K562 (cell line): ENCODE measurements around the gene LMO2. TPM values are rescaled to one million over a fixed set of nuclear protein-coding genes. Genes with fewer than 3 reads are reported as not detected.

Source experiments
- ATAC-seq: fragments of 200-7000 bp; cut with Tn5 transposase; 3 replicates; pipeline ENCODE4 v1.9.1; 2020; ENCODE audit warnings: moderate library complexity
- BruUV-seq: library from RNA; stranded (reverse); fragments of 400-500 nt; replicated peaks from 2 replicates; lab custom pipeline; 2021; lab: Mats Ljungman, UMichigan
- CTCF ChIA-PET: fragments of 300-600 bp; formaldehyde crosslinking; extraction: SDS; loops from one replicate; lab custom pipeline; 2021; ENCODE audit warnings: low intra/inter-chr PET ratio; lab: Yijun Ruan, JAX
- POLR2A ChIA-PET: fragments of 300-600, 350-650 bp; sonication (Branson Sonifier 250); formaldehyde crosslinking; extraction: SDS; loops from one replicate; lab custom pipeline; 2021; ENCODE audit warnings: antibody characterized with exemption, inconsistent platforms; lab: Yijun Ruan, JAX
- DNase-seq, 4 experiments: peaks; one replicate each; pipeline versions ENCODE4 v3.0.0 to v3.0.0-alpha.2; 2011 to 2018; ENCODE audit warnings: low spot score in 3 of 4, mixed read lengths in 3 of 4; ENCODE audit errors: extremely low read depth in 1 of 4
- FAIRE-seq: peaks from 2 replicates; lab custom pipeline; 2011; peaks lifted over from hg19 to GRCh38; lab: Jason Lieb, UNC
- H2AFZ ChIP-seq: 2 replicates; pipeline ENCODE4 v1.6.0; 2011; ENCODE audit warnings: low read depth, low read length, control low read depth, inconsistent platforms
- H3K27ac ChIP-seq: fragments of 200-600 bp; 3 replicates; pipeline ENCODE4 v1.8.0; 2011; ENCODE audit warnings: low read depth, mild to moderate bottlenecking, control low read depth, inconsistent platforms, low read length, moderate library complexity, mixed read lengths; ENCODE audit errors: extremely low read depth
- H3K27me3 ChIP-seq, 2 experiments: fragments of 300-600 bp in 1 of 2; 2 replicates in 1 of 2; 3 replicates in 1 of 2; pipeline versions ENCODE4 v1.6.0 to v1.8.0; 2011; ENCODE audit warnings: inconsistent platforms in 2 of 2, low read length in 2 of 2, mild to moderate bottlenecking in 1 of 2, mixed read lengths in 1 of 2, moderate library complexity in 1 of 2; ENCODE audit not compliant: control insufficient read depth in 2 of 2, insufficient read depth in 2 of 2
- H3K36me3 ChIP-seq: fragments of 300-600 bp; 3 replicates; pipeline ENCODE4 v1.8.0; 2011; ENCODE audit warnings: mild to moderate bottlenecking, low read length, inconsistent platforms; ENCODE audit not compliant: control insufficient read depth, insufficient read depth
- H3K4me1 ChIP-seq, 2 experiments: fragments of 200-600 bp in 1 of 2; replicated peaks in 1 of 2; 2 replicates in 1 of 2; 3 replicates in 1 of 2; pipeline versions ENCODE4 v1.5.1 to v1.8.0; 2011; ENCODE audit warnings: inconsistent platforms in 2 of 2, low read length in 2 of 2, mild to moderate bottlenecking in 1 of 2, mixed read lengths in 1 of 2, moderate library complexity in 1 of 2; ENCODE audit not compliant: control insufficient read depth in 2 of 2, insufficient read depth in 2 of 2
- H3K4me2 ChIP-seq: 2 replicates; pipeline ENCODE4 v1.6.1; 2011; ENCODE audit warnings: low read length, control low read depth, inconsistent platforms, mixed read lengths; ENCODE audit not compliant: insufficient read depth
- H3K4me3 ChIP-seq: fragments of 200-600 bp; sonication (generic), shearing (Covaris generic); 2 replicates; pipeline ENCODE4 v1.5.1; 2016; ENCODE audit warnings: control low read depth, inconsistent platforms
- H3K79me2 ChIP-seq: fragments of 200-600 bp; 3 replicates; pipeline ENCODE4 v1.8.0; 2011; ENCODE audit warnings: low read length, inconsistent platforms; ENCODE audit not compliant: control insufficient read depth, insufficient read depth
- H3K9ac ChIP-seq, 2 experiments: 2 replicates each; pipeline versions ENCODE4 v1.6.0 to v1.6.1; 2011; ENCODE audit warnings: low read depth in 2 of 2, low read length in 2 of 2, control low read depth in 1 of 2, inconsistent platforms in 1 of 2, mild to moderate bottlenecking in 1 of 2, mixed read lengths in 1 of 2; ENCODE audit not compliant: insufficient read depth in 1 of 2
- H3K9me1 ChIP-seq: one replicate; pipeline ENCODE4 v1.6.0; 2011; ENCODE audit warnings: inconsistent platforms, mild to moderate bottlenecking, low read length, moderate library complexity; ENCODE audit not compliant: control insufficient read depth, insufficient read depth
- H3K9me3 ChIP-seq: replicated peaks from 2 replicates; pipeline ENCODE4 v1.5.1; 2011; ENCODE audit warnings: low read depth, low read length, inconsistent platforms; ENCODE audit not compliant: control insufficient read depth, insufficient read depth
- H4K20me1 ChIP-seq: replicated peaks from 2 replicates; pipeline ENCODE4 v1.6.1; 2011; ENCODE audit warnings: low read length, inconsistent platforms, mixed read lengths; ENCODE audit not compliant: control insufficient read depth, insufficient read depth
- ADNP ChIP-seq: fragments of 200-800 bp; sonication (Bioruptor generic); IDR thresholded peaks from 2 replicates; pipeline ENCODE4 v1.6.1; 2016; ENCODE audit warnings: missing genetic modification characterization, missing compliant biosample characterization
- ELF1 ChIP-seq: fragments of 200-800 bp; sonication (Bioruptor generic); IDR thresholded peaks from 2 replicates; pipeline ENCODE4 v1.6.1; 2016; ENCODE audit warnings: missing genetic modification characterization, missing compliant biosample characterization
- FOS ChIP-seq: IDR thresholded peaks from 3 replicates; pipeline ENCODE4 v1.6.1; 2011; ENCODE audit not compliant: insufficient read length; ENCODE audit errors: extremely low read depth
- FOSL1 ChIP-seq: fragments of 200-800 bp; sonication (Bioruptor generic); conservative IDR thresholded peaks from 2 replicates; pipeline ENCODE4 v1.6.1; 2016; ENCODE audit warnings: missing genetic modification characterization, missing compliant biosample characterization
- MAFF ChIP-seq: IDR thresholded peaks from 2 replicates; pipeline ENCODE4 v1.6.1; 2012; ENCODE audit warnings: low read length, improper control_type of control experiment
- MAFK ChIP-seq: IDR thresholded peaks from 2 replicates; pipeline ENCODE4 v1.6.1; 2011; ENCODE audit warnings: low read length, improper control_type of control experiment
- NFIC ChIP-seq: fragments of 450-650 bp; IDR thresholded peaks from 2 replicates; pipeline ENCODE4 v1.6.1; 2017; ENCODE audit warnings: mild to moderate bottlenecking, inconsistent platforms
- NRF1 ChIP-seq, 2 experiments: fragments of 450-650 bp; IDR thresholded peaks in 1 of 2; conservative IDR thresholded peaks in 1 of 2; 2 replicates each; pipeline ENCODE4 v1.6.1; 2014; ENCODE audit warnings: mild to moderate bottlenecking in 2 of 2
- RNF2 ChIP-seq: sonication (generic); IDR thresholded peaks from 2 replicates; pipeline ENCODE4 v1.6.1; 2016
- SMARCE1 ChIP-seq: fragments of 450-650 bp; IDR thresholded peaks from 2 replicates; pipeline ENCODE4 v1.7.1; 2016; ENCODE audit warnings: mild to moderate bottlenecking
- ZNF263 ChIP-seq: sonication (generic); formaldehyde crosslinking; IDR thresholded peaks from 2 replicates; pipeline ENCODE4 v1.8.0; 2022; ENCODE audit warnings: mild to moderate bottlenecking, missing genetic modification reagents, borderline replicate concordance
- WGBS: fragments of 100-300 bp; shearing (Covaris generic); methylation state at CpG from one replicate; pipeline ENCODE4 v1.1.6; 2016; ENCODE audit warnings: low coverage, mixed read lengths; ENCODE audit not compliant: insufficient coverage; ENCODE audit errors: missing lambda C conversion rate; 5-methylcytosine and 5-hydroxymethylcytosine counted together
- in situ Hi-C: fragments of 300-500 bp; cut with MboI; formaldehyde crosslinking; loops from 4 replicates; pipeline ENCODE4 v1.15.0; 2018; ENCODE audit warnings: inconsistent platforms, mixed read lengths
- intact Hi-C: fragments of 100-400 bp; cut with micrococcal nuclease; formaldehyde crosslinking; loops from 2 replicates; pipeline ENCODE4 v1.14.2; 2022
- polyA plus RNA-seq, 8 experiments: library from polyadenylated mRNA; depleted of rRNA in 4 of 8; stranded (reverse) in 5 of 8; unstranded in 3 of 8; fragments of >200 nt; fragmentation: Nextera tagmentation in 2 of 8; fragmentation: Illumina TruSeq in 1 of 8; extraction: Ambion mirVana in 2 of 8; extraction: Trizol in 1 of 8; gene quantifications; 2 replicates each; pipeline versions ENCODE4 v1.2.1 to v1.2.3, GENCODE V29; 2011 to 2014; ENCODE audit warnings: inconsistent platforms in 1 of 8, missing spikeins in 1 of 8
- total RNA-seq, 7 experiments: library from RNA; depleted of rRNA in 6 of 7; stranded (reverse); fragments of >200 nt in 6 of 7; fragmentation: Illumina TruSeq in 2 of 7; extraction: Trizol in 2 of 7; gene quantifications; 2 replicates each; pipeline versions ENCODE4 v1.2.1 to v1.2.3, GENCODE V29; 2011 to 2021; ENCODE audit warnings: low replicate concordance in 1 of 7
- TF ChIP-seq, protein P1 (sequence below): fragments of 450-650 bp; IDR thresholded peaks from 2 replicates; pipeline ENCODE4 v1.6.1; 2018; ENCODE audit not compliant: partially characterized antibody
- TF ChIP-seq, protein P2 (sequence below): fragments of 250-450 bp; sonication (Bioruptor Pico); IDR thresholded peaks from 2 replicates; pipeline ENCODE4 v1.5.0; 2021

The LMO2 gene
- total and polyA plus RNA-seq, 9 of the 15 experiments (the other 6 are each of a cell fraction or from before 2014, with no cell fraction given), result 6.9 to 126 (median 91.5) TPM

DNA sequence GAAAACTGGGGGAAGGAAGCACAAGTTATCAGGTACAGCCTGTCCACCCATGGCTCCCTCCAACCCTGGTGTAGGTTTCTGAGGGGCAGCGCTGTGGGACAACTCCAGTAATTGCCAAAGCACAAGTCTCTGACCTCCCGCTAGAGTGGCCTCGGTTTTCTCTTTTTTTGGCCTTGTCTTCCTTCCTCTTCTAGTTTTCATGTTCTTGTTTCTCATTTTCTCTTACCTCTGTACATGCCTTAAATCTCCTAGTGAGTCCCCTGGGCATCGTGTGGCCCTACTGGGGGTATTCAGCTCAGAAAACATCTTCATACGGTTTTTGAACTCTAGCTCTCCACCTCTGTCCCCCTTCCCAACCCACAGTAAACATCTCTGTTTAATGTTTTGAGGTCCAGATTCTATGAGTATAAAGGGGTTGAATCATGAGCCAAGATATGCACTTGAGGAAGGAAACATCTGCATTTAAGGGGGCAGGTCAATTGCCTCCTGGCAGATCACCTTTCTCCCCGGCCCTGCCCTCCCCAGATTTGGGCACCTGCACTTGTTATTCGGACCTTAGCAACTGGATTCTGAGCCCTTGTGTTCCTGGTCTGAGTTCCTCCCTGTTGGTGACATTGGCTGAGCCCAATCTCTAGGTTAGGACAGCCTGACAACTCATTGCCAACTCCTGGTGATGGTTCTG, 8.4 kb upstream of the LMO2 start (continued):
- TF ChIP-seq, protein P1, sequence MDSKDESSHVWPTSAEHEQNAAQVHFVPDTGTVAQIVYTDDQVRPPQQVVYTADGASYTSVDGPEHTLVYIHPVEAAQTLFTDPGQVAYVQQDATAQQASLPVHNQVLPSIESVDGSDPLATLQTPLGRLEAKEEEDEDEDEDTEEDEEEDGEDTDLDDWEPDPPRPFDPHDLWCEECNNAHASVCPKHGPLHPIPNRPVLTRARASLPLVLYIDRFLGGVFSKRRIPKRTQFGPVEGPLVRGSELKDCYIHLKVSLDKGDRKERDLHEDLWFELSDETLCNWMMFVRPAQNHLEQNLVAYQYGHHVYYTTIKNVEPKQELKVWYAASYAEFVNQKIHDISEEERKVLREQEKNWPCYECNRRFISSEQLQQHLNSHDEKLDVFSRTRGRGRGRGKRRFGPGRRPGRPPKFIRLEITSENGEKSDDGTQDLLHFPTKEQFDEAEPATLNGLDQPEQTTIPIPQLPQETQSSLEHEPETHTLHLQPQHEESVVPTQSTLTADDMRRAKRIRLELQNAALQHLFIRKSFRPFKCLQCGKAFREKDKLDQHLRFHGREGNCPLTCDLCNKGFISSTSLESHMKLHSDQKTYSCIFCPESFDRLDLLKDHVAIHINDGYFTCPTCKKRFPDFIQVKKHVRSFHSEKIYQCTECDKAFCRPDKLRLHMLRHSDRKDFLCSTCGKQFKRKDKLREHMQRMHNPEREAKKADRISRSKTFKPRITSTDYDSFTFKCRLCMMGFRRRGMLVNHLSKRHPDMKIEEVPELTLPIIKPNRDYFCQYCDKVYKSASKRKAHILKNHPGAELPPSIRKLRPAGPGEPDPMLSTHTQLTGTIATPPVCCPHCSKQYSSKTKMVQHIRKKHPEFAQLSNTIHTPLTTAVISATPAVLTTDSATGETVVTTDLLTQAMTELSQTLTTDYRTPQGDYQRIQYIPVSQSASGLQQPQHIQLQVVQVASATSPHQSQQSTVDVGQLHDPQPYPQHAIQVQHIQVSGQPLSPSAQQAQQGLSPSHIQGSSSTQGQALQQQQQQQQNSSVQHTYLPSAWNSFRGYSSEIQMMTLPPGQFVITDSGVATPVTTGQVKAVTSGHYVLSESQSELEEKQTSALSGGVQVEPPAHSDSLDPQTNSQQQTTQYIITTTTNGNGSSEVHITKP, result no peak
- TF ChIP-seq RNF2 (no peak), ZNF263 (CRISPR knock-in tag) (no peak)

DNA sequence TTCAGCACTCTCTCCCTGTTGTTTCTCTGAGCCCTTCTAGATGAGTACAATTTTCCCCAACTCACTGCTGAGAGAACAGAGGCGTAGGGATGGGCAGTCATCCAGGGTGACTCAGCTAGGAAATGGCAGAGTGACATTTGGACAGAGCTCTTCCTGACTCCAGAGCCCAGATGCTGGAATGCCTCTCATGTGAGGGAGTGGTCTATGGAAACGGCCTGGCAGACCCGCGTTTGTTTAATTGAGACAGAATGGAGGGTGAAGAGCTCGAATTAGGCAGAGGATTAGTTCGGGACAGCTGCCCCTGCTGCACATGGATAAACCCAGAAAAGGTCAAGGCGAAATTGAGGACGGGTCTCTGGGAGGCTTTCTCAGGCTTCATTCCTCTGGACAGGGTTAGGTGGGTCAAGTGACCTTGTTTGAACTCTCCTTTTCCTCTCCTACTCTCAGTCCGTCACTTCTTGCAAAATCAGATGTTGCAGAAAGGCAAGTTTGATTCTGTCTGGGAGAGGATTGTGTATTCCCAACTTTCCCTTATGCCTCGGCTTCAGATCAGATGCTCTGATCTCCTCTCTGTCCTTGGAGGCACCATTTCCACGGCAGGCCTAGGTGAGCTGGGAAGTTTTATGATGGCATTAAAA, 7.6 kb upstream of the LMO2 start:
- no peaks in the 10 kb centered on the region for H3K27me3 ChIP-seq
- ATAC-seq (peak; percentile 69), DNase-seq (peak; percentile 52 to 64 (median 56)), FAIRE-seq (peak; percentile 69)
- H3K4me1 ChIP-seq, result peaks cover 17 to 42% of the 10 kb centered on the region in 2 experiments
- intact Hi-C loops, result no loop called here
- no peaks in the 10 kb centered on the region for H3K9me3 ChIP-seq
- 23% methylated on average over 11 of the region's 11 CpGs for WGBS
- BruUV-seq, result no TSS peak
- no peak overlapping the region for H3K4me3 ChIP-seq
- CTCF ChIA-PET, result no interaction called here
- POLR2A ChIA-PET, result interaction anchor here (0.7 to 2.6 kb wide), 6 partner anchors 9 to 38 kb away, joined by 3 to 9 read pairs (median 3); no protein-coding TSS in a partner anchor
- peak overlapping the region; percentile 9; the same call in 1 of the 3 replicates for H3K27ac ChIP-seq
- peak overlapping the region; percentile 10 to 56; a peak in 2 of 4 replicates for H3K9ac ChIP-seq
- H2AFZ ChIP-seq, result peak overlapping the region; percentile 80
- H3K9me1 ChIP-seq, result no peaks in the 10 kb centered on the region
- H3K4me2 ChIP-seq, result peak overlapping the region; percentile 60
- H4K20me1 ChIP-seq, result no peaks in the 10 kb centered on the region
- H3K36me3 ChIP-seq, result no peaks in the 10 kb centered on the region
- H3K79me2 ChIP-seq, result no peaks in the 10 kb centered on the region
- in situ Hi-C loops, result no loop called here
- TF ChIP-seq FOSL1, result peak; percentile 84
- TF ChIP-seq ADNP (tag), result no peak
- 0 out of 2 replicates have a peak, but pooled peaks have one; percentile 27 for TF ChIP-seq SMARCE1
- TF ChIP-seq NRF1 (conservative IDR thresholded peaks at IDR 0.05 in 1 of 2, IDR thresholded peaks at IDR 0.05 in 1 of 2), result no peak
- TF ChIP-seq, protein P2, sequence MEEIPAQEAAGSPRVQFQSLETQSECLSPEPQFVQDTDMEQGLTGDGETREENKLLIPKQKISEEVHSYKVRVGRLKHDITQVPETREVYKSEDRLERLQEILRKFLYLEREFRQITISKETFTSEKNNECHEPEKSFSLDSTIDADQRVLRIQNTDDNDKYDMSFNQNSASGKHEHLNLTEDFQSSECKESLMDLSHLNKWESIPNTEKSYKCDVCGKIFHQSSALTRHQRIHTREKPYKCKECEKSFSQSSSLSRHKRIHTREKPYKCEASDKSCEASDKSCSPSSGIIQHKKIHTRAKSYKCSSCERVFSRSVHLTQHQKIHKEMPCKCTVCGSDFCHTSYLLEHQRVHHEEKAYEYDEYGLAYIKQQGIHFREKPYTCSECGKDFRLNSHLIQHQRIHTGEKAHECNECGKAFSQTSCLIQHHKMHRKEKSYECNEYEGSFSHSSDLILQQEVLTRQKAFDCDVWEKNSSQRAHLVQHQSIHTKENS (CRISPR knock-in tag), result no peak
- TF ChIP-seq FOS, result peak; percentile 15
- TF ChIP-seq ELF1 (tag), result peak; percentile 43; the same call in 1 of the 2 replicates
- TF ChIP-seq NFIC, result peak; percentile 60
- peak; percentile 67; the same call in 1 of the 2 replicates for TF ChIP-seq MAFK
- peak; percentile 56 for TF ChIP-seq MAFF
